AG10803 (cell line): Measurements from ENCODE around the gene SMO.

Experiments
- DNase-seq: peaks from one replicate; pipeline ENCODE4 v3.0.0; 2010; ENCODE audit warnings: low read depth
- H3K4me3 ChIP-seq: 2 replicates; pipeline ENCODE4 v1.5.1; 2011; ENCODE audit warnings: mild to moderate bottlenecking, low read length, control low read depth
- CTCF ChIP-seq: conservative IDR thresholded peaks from 2 replicates; pipeline ENCODE4 v1.5.1; 2011; ENCODE audit warnings: mild to moderate bottlenecking, low read length, control low read depth, inconsistent platforms

Gene SMO

GRCh38 chr7:129258649-129259389 lies 70.4 kb downstream of the SMO start:
- H3K4me3 ChIP-seq: no peak overlapping the region
- TF ChIP-seq CTCF: no peak
- DNase-seq: no peak

GRCh38 chr7:129262324-129262723 lies 73.9 kb downstream of the SMO start:
- no peak for TF ChIP-seq CTCF
- H3K4me3 ChIP-seq: no peak overlapping the region
- no peak for DNase-seq
